ENCODE results near the gene TMEM150A. TPM values are rescaled to one million over a fixed set of nuclear protein-coding genes. Genes with fewer than 3 reads are reported as not detected.
A peak's percentile ranks its signal among the peaks of the same experiment; 100 is the strongest.

Gene TMEM150A
- total RNA-seq, 4 donors from 2014 or later = 6.3 to 15.8 (median 7.4) TPM

GRCh38 chr2:85589982-85590791 is 12.3 kb downstream of the TMEM150A start:
- Histone ChIP-seq H3K9me3 (no peaks in the 10 kb centered on the region), H3K4me3 (peak overlapping the region in 1 of 4 donors; percentile 7), H3K27me3 (no peaks in the 10 kb centered on the region), H3K27ac (peak overlapping the region; percentile 73 to 96 (median 88)), H3K4me1 (peaks cover 36 to 92% (median 67%) of the 10 kb centered on the region in 3 donors), H3K36me3 (no peaks in the 10 kb centered on the region)
- TF ChIP-seq CTCF (IDR thresholded peaks at IDR 0.05) (no peak), POLR2A (IDR thresholded peaks at IDR 0.05) (peak in 1 of 4 donors; percentile 3)
- DNase-seq = no peak
- 38 to 52% methylated on average over 6 to 7 of the region's 7 CpGs for WGBS, 2 donors
- intact Hi-C loops (cut with DNase I) = no loop called here

- WGBS, 2 donors = 75 to 78% methylated on average over 3 to 4 of the region's 4 CpGs
- Histone ChIP-seq H3K9me3 (no peaks in the 10 kb centered on the region), H3K27ac (peak overlapping the region in 3 of 4 donors; percentile 84 to 96 (median 91)), H3K4me3 (no peak overlapping the region), H3K36me3 (no peaks in the 10 kb centered on the region), H3K27me3 (no peaks in the 10 kb centered on the region), H3K4me1 (peaks cover 36 to 93% (median 69%) of the 10 kb centered on the region in 3 donors)
- DNase-seq = no peak
- TF ChIP-seq POLR2A (IDR thresholded peaks at IDR 0.05) (no peak), CTCF (IDR thresholded peaks at IDR 0.05) (no peak)
- intact Hi-C loops (cut with DNase I) = no loop called here
Observed at GRCh38 chr2:85589181-85589580, 13.3 kb downstream of the TMEM150A start.

GRCh38 chr2:85588645-85589044 is 13.9 kb downstream of the TMEM150A start:
- no peaks in the 10 kb centered on the region for H3K9me3 ChIP-seq
- peaks cover 38 to 95% (median 73%) of the 10 kb centered on the region in 3 donors for H3K4me1 ChIP-seq
- H3K4me3 ChIP-seq = no peak overlapping the region
- no peak for DNase-seq
- H3K36me3 ChIP-seq = no peaks in the 10 kb centered on the region
- H3K27ac ChIP-seq = peak overlapping the region in 3 of 4 donors; percentile 84 to 96 (median 91)
- WGBS, 2 donors = 57 to 84% methylated on average over 2 to 4 of the region's 4 CpGs
- intact Hi-C loops (cut with DNase I) = no loop called here
- TF ChIP-seq CTCF (IDR thresholded peaks at IDR 0.05) = no peak
- no peak for TF ChIP-seq POLR2A (IDR thresholded peaks at IDR 0.05)
- H3K27me3 ChIP-seq = no peaks in the 10 kb centered on the region

GRCh38 chr2:85588236-85588635 is 14.3 kb downstream of the TMEM150A start:
- H3K4me1 ChIP-seq = peaks cover 38 to 99% (median 77%) of the 10 kb centered on the region in 3 donors
- no peak for DNase-seq
- peaks cover 0 to under 1% (median 0%) of the 10 kb centered on the region in 3 donors for H3K36me3 ChIP-seq
- 68 to 86% methylated on average over 4 of the region's 4 CpGs for WGBS, 2 donors
- no peaks in the 10 kb centered on the region for H3K9me3 ChIP-seq
- peak overlapping the region in 3 of 4 donors; percentile 84 to 96 (median 91) for H3K27ac ChIP-seq
- TF ChIP-seq POLR2A (IDR thresholded peaks at IDR 0.05) = no peak
- TF ChIP-seq CTCF (IDR thresholded peaks at IDR 0.05) = no peak
- no peak overlapping the region for H3K4me3 ChIP-seq
- intact Hi-C loops (cut with DNase I) = no loop called here
- no peaks in the 10 kb centered on the region for H3K27me3 ChIP-seq

GRCh38 chr2:85585781-85586105 is 16.8 kb downstream of the TMEM150A start:
- 69 to 72% methylated on average over 1 of the region's 1 CpG for WGBS, 2 donors
- peaks cover 28 to 82% (median 68%) of the 10 kb centered on the region in 3 donors for H3K4me1 ChIP-seq
- peak overlapping the region in 2 of 4 donors; percentile 66 to 85 for H3K4me3 ChIP-seq

More at GRCh38 chr2:85585781-85586105, 16.8 kb downstream of the TMEM150A start:
- intact Hi-C loops (cut with DNase I) = no loop called here
- peaks cover 0 to 26% (median 0%) of the 10 kb centered on the region in 3 donors for H3K36me3 ChIP-seq
- H3K27ac ChIP-seq = peak overlapping the region; percentile 86 to 97 (median 94)
- no peak for TF ChIP-seq CTCF (IDR thresholded peaks at IDR 0.05)
- TF ChIP-seq POLR2A (IDR thresholded peaks at IDR 0.05) = no peak
- no peaks in the 10 kb centered on the region for H3K9me3 ChIP-seq
- no peaks in the 10 kb centered on the region for H3K27me3 ChIP-seq
- DNase-seq = no peak

Data from esophagus squamous epithelium (tissue), 5 donors.